Stimulated activated CD8-positive, alpha-beta memory T cell treated with anti-CD3 and anti-CD28 coated beads, Interleukin-7, amount 100 ng/mL, for 1 hour (primary cell): ENCODE data around the gene FILIP1.

Experiments used
- DNase-seq, 2 donors: peaks; one replicate each; pipeline ENCODE4 v3.0.0-alpha.2; 2020; ENCODE audit warnings: low read depth in 2 of 2

FILIP1 gene, protein sequence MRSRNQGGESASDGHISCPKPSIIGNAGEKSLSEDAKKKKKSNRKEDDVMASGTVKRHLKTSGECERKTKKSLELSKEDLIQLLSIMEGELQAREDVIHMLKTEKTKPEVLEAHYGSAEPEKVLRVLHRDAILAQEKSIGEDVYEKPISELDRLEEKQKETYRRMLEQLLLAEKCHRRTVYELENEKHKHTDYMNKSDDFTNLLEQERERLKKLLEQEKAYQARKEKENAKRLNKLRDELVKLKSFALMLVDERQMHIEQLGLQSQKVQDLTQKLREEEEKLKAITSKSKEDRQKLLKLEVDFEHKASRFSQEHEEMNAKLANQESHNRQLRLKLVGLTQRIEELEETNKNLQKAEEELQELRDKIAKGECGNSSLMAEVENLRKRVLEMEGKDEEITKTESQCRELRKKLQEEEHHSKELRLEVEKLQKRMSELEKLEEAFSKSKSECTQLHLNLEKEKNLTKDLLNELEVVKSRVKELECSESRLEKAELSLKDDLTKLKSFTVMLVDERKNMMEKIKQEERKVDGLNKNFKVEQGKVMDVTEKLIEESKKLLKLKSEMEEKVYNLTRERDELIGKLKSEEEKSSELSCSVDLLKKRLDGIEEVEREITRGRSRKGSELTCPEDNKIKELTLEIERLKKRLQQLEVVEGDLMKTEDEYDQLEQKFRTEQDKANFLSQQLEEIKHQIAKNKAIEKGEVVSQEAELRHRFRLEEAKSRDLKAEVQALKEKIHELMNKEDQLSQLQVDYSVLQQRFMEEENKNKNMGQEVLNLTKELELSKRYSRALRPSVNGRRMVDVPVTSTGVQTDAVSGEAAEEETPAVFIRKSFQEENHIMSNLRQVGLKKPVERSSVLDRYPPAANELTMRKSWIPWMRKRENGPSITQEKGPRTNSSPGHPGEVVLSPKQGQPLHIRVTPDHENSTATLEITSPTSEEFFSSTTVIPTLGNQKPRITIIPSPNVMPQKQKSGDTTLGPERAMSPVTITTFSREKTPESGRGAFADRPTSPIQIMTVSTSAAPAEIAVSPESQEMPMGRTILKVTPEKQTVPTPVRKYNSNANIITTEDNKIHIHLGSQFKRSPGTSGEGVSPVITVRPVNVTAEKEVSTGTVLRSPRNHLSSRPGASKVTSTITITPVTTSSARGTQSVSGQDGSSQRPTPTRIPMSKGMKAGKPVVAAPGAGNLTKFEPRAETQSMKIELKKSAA (N-terminal part only)

DNA sequence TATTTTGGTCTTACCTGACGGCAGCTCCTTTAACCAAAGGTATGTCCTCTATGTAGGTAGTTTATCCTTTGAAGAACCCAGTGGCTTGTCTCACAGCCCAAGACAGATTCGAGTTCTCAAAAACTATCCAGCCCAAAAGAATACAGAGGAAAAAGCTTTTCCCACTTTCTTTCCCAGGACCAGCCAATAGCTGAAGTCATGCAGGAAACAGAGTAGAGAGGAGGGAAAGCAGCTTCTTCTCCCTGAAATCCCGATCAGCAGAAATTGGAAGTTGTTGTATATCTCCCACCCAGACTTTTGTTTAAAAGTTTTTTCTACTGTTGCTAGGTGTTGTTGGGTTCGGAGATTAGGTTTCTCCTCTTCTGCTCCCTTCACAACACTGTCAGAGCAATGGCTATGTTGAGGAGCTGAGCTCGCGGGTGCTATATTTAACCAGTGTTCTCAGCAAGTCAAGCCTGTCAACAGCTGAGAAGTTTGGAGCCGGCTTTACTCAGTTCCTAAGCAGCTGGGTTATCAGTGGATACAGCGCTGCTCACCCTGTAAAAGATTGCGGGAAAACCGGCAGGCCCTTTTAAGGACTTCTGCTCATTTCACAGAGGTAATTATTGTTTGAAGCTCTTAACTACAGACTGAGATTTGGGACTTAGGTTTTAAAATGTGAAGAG lies at the start of gene FILIP1:
TSS of gene FILIP1 (minus strand) at position 401 of the 665 bp plus-strand sequence. CDS start 78,828 bp downstream, outside the sequence.
- DNase-seq = no peak

DNA sequence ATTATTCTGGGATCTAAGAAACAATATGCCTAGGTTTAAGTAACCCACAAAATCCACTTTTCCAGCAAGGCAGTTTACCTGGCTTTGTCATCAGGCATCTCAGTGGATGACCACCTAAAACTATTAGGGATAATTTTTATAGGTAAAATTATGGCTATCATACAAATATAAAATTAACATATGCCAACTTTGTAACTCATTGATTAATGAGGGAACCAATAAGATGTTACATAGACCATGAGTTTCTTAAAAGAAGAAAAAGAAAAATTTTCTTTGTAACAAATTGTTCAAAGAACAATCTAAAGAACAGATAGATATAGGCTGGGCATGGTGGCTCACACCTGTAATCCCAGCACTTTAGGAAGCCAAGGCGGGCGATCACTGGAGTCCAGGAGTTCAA lies 49.7 kb upstream of the FILIP1 start:
- DNase-seq = no peak

- DNase-seq = no peak
Observed at GRCh38 chr6:75539136-75539535, 45.5 kb upstream of the FILIP1 start.

GRCh38 chr6:75532521-75532920 lies 38.9 kb upstream of the FILIP1 start:
- DNase-seq = no peak

GRCh38 chr6:75531174-75531573 lies 37.6 kb upstream of the FILIP1 start:
- DNase-seq = no peak

- no peak for DNase-seq
Observed at GRCh38 chr6:75530696-75531095, 37.1 kb upstream of the FILIP1 start.

DNA sequence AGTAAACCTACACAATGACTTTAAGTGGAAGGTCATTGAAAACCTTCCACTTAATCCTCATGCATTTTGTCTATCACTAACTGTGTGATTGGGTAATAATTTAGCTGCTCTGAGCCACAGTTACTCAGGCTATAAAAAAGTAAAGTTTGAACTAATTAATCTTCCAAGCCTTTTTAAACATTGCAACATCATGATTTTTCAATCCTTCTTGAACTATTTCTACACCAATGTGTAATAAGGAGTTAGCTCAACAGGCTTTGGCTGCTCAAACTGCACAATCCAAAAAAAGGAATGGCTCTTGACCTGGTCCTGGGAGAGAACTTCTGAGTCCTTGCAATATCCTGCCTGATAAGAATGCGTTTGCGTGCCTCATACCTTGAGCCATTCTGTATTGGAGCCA lies 34.8 kb upstream of the FILIP1 start:
- DNase-seq = no peak

- peak in 1 of 2 donors; percentile 10 for DNase-seq
Observed at GRCh38 chr6:75526502-75527127, 33.0 kb upstream of the FILIP1 start.

GRCh38 chr6:75525682-75526081 lies 32.1 kb upstream of the FILIP1 start:
- DNase-seq = no peak

DNA sequence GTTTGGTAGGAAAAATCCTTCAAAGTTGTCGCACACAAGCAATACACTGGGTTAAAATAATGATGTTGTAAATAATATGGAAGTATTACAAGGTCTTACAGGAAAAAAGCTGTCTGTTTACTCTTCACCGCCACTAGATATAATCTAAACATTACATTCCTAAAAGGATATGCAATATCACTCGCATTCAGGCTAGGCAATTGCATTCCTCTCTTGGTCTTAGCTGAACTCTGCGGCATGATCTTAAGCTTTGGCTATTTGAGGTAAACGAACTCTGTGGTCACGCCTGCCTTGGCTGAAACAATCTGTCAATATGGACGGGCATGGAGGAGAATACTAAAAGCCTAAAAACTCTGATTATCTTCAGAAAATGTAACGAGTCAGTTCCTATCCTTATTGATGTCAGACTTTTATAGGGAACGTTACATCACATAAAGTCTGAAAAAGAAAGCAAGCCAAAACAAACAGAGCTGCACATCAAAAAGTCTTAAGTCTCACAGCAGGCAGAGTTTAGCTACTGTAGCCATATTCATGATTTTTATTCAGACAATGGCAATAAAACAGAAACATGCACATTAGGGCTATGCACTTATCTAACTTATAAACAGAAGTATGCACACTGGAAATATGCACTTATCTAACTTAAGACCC lies 30.8 kb upstream of the FILIP1 start:
- no peak for DNase-seq

GRCh38 chr6:75516757-75517156 lies 23.2 kb upstream of the FILIP1 start:
- DNase-seq = no peak

GRCh38 chr6:75512591-75512990 lies 19.0 kb upstream of the FILIP1 start:
- DNase-seq = no peak

- DNase-seq = no peak
Observed at GRCh38 chr6:75505424-75505823, 11.8 kb upstream of the FILIP1 start.

DNA sequence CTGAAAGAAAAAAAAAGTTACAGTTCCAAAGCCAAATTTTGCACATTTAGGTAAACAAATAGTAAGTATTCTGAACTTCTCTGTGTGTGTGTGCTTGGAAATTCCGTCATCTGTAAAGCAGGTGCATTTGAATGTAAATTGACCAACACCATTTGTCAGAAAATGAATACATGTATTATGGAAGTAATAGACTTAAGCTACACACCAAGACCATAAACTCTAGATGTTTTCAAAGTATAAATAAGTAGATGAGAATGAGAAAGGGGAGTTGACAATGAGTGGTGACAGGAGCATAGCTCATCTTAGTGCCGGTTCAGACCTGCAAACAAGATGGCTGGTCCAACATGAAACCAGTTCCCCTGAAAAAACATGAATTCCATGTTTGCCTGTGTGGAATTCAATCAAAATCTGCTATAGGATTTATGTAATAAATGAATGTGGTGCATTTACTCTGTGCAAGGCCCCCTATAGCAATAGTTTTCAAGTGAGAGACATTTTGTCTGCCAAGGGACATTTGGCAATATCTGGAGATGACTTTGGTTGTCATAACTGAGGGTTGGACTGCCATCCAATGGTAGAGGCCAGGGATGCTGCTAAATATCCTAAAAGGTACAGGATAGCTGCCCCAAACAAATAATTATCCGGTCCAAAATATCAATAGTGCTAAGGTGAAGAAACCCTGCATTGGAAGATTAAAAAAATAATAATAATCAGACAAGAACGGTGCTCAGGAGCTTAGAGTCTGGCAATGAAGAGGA lies 11.0 kb upstream of the FILIP1 start:
- no peak for DNase-seq

GRCh38 chr6:75503291-75503690 lies 9.7 kb upstream of the FILIP1 start:
- no peak for DNase-seq

GRCh38 chr6:75502884-75503283 lies 9.3 kb upstream of the FILIP1 start:
- DNase-seq = no peak

DNA sequence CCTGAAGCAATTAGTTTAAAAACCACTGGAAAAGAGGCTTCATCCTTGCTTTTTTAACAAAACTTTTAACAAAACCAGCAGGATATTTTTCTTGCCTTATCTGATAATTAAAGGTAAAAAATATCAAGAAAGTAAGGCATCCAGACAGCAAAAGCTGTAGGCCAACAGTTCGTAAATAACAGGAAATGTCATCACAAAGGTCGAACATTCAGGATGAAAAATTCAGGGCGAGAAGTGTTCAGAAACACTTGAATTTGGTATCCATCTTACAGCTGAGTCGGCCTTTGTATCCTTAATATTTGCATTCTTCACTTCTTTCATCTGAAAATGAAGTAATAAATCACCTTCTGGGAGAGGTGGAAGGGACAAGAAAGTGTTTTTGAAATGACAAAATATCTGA lies 8.2 kb upstream of the FILIP1 start:
- no peak for DNase-seq

GRCh38 chr6:75499640-75500039 lies 6.0 kb upstream of the FILIP1 start:
- no peak for DNase-seq

DNA sequence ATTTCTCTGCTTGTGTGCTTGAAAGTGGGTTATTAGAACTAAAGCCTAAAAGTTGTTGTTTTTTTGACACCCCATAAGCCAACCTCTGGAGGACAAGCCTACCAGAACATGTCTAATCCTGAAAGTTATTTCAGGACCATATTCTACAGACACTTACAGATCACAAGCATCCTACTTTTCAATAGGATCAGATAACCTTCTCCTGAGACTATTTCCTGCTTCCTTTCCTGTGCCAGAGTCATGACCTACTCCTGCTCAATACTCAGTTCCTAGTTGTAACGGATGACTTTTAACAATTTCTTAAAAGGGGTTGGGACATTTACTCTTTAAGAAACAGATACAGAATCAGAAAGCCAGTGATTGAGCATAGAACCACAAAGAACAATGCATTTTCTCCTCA lies 5.3 kb upstream of the FILIP1 start:
- no peak for DNase-seq

- no peak for DNase-seq
Observed at GRCh38 chr6:75497994-75498393, 4.4 kb upstream of the FILIP1 start.
